ENCODE measurements around the gene ELF1. TPM values are rescaled to one million over a fixed set of nuclear protein-coding genes. Genes with fewer than 3 reads are reported as not detected.

The ELF1 gene
- total RNA-seq, 4 donors from 2014 or later = 66.9 to 96.2 (median 72.1) TPM

DNA sequence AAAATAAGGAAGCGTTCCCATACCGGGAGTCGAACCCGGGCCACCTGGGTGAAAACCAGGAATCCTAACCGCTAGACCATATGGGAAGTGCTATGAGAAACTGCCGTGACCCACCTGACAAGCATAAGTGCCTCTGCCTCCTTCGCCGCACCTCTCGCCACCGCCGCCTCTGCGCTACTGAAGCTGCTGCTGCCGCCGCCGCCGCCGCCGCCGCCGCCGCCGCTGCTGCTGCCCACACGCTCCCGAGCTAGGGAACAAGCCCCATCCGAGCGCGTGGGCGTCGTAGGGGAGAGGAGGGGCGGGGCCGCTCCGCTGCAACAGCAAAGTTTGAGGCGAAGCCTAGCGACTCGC is 41.6 kb upstream of the ELF1 start:
- H3K27me3 ChIP-seq = no peaks in the 10 kb centered on the region
- peaks cover 0 to 7% (median 2%) of the 10 kb centered on the region in 4 donors for H3K36me3 ChIP-seq
- no peak for TF ChIP-seq EP300 (IDR thresholded peaks at IDR 0.05)
- TF ChIP-seq, protein P1, sequence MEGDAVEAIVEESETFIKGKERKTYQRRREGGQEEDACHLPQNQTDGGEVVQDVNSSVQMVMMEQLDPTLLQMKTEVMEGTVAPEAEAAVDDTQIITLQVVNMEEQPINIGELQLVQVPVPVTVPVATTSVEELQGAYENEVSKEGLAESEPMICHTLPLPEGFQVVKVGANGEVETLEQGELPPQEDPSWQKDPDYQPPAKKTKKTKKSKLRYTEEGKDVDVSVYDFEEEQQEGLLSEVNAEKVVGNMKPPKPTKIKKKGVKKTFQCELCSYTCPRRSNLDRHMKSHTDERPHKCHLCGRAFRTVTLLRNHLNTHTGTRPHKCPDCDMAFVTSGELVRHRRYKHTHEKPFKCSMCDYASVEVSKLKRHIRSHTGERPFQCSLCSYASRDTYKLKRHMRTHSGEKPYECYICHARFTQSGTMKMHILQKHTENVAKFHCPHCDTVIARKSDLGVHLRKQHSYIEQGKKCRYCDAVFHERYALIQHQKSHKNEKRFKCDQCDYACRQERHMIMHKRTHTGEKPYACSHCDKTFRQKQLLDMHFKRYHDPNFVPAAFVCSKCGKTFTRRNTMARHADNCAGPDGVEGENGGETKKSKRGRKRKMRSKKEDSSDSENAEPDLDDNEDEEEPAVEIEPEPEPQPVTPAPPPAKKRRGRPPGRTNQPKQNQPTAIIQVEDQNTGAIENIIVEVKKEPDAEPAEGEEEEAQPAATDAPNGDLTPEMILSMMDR (IDR thresholded peaks at IDR 0.05) = no peak
- TF ChIP-seq POLR2AphosphoS5 (IDR thresholded peaks at IDR 0.05) = no peak
- peak; percentile 34 for TF ChIP-seq POLR2A (IDR thresholded peaks at IDR 0.05; ENCODE audit: low read depth)
- intact Hi-C loops (cut with DNase I) = loop anchor here (5.0 to 10.0 kb wide), 3 partner anchors 138 to 984 kb away; partner anchors contain the start of genes DGKH and MRPS31
- peak overlapping the region; percentile 95 to 99 (median 99) for H3K27ac ChIP-seq (replicated peaks in 1 of 4)
- peaks cover 56 to 73% (median 70%) of the 10 kb centered on the region in 4 donors for H3K4me1 ChIP-seq
- peak; percentile 94 for DNase-seq (ENCODE audit: extremely low spot score)
- no peaks in the 10 kb centered on the region for H3K9me3 ChIP-seq
- H3K4me3 ChIP-seq = peak overlapping the region; percentile 77 to 89 (median 82)
- WGBS = under 1% methylated on average over 11 of the region's 35 CpGs

DNA sequence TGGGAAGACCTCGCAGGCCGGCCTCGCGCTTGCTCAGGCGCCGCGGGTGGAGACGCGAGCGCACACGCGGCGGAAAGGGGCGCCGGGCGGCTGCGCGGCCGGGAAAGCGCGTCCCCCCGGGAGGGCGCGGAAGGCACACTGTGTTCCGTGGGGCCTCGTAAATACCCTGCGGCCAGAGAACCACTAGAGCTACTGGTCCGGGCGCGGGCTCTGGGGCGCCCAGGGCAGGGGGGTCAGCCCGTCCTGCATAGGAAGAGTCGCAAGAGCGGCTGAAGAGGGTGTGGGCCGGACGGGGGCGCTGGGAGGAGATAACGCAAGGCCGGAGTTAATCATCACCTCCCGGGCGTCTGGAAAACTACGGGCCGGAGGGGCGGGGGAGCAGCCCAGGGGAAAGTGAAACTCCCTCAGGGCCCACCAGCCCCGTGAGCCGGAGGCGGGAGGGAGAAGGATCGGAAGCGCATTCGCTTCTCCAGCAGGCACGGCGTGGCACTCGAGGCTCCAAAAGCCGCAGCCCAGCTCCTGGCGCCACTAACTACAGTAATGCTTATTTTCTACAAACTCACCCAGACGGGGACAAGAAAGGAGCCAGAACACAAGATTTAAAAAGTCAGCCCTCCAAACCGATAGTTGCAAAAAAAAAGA is 41.1 kb upstream of the ELF1 start:
- Histone ChIP-seq H3K27ac (replicated peaks in 1 of 4) (peak overlapping the region; percentile 95 to 99 (median 99)), H3K36me3 (peaks cover 0 to 4% (median 0%) of the 10 kb centered on the region in 4 donors), H3K9me3 (no peaks in the 10 kb centered on the region), H3K27me3 (no peaks in the 10 kb centered on the region), H3K4me1 (peaks cover 58 to 73% (median 70%) of the 10 kb centered on the region in 4 donors), H3K4me3 (peak overlapping the region; percentile 77 to 89 (median 82))
- TF ChIP-seq, protein P1 (IDR thresholded peaks at IDR 0.05) = peak in 2 of 3 experiments; percentile 26 to 32
- TF ChIP-seq POLR2A (IDR thresholded peaks at IDR 0.05; ENCODE audit: low read depth) (peak; percentile 53), EP300 (IDR thresholded peaks at IDR 0.05) (peak; percentile 38), POLR2AphosphoS5 (IDR thresholded peaks at IDR 0.05) (peak; percentile 79 to 81)
- WGBS = under 1% methylated on average over 35 of the region's 57 CpGs
- intact Hi-C loops (cut with DNase I) = loop anchor here (5.0 to 10.0 kb wide), 3 partner anchors 138 to 985 kb away; partner anchors contain the start of genes DGKH and MRPS31
- peak; percentile 97 for DNase-seq (ENCODE audit: extremely low spot score)

DNA sequence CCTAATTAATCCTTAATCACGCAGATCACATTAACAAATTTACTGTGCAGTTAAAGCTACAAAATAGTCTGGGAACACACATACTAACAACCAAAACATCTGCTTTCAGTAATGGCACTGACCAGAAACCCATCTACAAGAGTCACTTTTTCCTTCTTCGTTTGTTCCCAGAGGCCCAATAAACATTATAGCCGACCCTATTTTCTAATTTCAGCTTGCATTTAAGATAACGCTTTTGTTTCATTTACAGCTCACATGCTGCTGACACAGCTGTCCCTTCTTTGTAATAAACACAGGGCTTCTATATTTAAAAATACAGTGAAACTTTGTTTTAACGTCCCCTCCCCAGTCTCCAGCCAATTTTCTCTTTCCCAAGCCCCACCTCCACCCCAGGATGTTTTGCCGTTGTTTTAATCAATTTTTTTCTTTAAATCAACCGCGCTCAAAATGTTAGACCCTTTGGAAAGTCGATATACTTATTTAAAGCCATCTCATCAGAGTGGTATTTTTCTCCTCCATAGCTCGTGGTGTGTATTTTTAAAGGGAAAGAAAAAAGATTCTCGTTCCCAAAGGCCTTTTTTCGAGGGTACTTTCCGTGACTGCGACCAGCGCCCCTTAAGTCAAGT is 40.5 kb upstream of the ELF1 start:
- intact Hi-C loops (cut with DNase I) = loop anchor here (5.0 to 10.0 kb wide), 4 partner anchors 75 to 985 kb away; partner anchors contain the start of genes DGKH and MRPS31
- Histone ChIP-seq H3K4me3 (peak overlapping the region; percentile 77 to 89 (median 82)), H3K27ac (replicated peaks in 1 of 4) (peak overlapping the region; percentile 95 to 99 (median 99)), H3K27me3 (no peaks in the 10 kb centered on the region), H3K4me1 (peaks cover 58 to 73% (median 70%) of the 10 kb centered on the region in 4 donors), H3K36me3 (peaks cover 0 to 4% (median 0%) of the 10 kb centered on the region in 4 donors), H3K9me3 (no peaks in the 10 kb centered on the region)
- no peak for DNase-seq (ENCODE audit: extremely low spot score)
- TF ChIP-seq, protein P1 (IDR thresholded peaks at IDR 0.05) = no peak
- no peak for TF ChIP-seq EP300 (IDR thresholded peaks at IDR 0.05)
- TF ChIP-seq POLR2A (IDR thresholded peaks at IDR 0.05; ENCODE audit: low read depth) = no peak
- TF ChIP-seq POLR2AphosphoS5 (IDR thresholded peaks at IDR 0.05) = no peak
- WGBS = 1% methylated on average over 15 of the region's 15 CpGs

DNA sequence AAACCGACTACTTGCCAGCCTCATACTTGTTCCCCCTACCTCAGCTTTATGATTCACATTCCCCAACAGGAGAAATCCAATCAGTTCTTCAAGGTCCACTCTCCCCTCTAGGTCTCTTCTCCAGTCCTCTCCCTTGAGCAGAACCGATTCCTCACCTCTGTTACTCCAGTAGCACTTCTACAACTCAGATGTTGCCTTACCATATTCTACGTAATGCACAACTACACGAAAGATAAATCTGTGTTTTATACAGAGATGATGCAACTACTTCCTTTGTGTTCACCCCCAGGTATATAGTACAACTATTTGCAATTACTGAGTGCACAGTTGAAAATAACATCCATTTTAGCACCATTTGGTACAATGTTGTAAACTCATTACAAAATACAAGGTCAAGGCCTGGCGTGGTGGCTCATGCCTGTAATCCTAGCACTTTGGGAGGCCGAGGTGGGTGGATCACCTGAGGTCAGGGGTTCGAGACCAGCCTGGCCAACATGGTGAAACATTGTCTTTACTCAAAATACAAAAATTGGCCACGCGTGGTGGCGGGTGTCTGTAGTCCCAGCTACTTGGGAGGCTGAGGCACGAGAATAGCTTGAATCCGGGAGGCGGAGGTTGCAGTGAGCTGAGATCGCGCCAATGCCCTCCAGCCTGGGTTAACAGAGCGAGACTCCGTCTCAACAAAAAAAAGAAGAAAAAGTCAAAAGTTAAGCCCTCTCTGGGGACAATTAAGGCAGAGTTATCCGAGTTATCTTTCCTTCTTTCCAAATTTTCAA is 39.4 kb upstream of the ELF1 start:
- H3K9me3 ChIP-seq = no peaks in the 10 kb centered on the region
- H3K4me1 ChIP-seq = peaks cover 58 to 73% (median 70%) of the 10 kb centered on the region in 4 donors
- WGBS = 84% methylated on average over 18 of the region's 18 CpGs
- no peak for TF ChIP-seq POLR2A (IDR thresholded peaks at IDR 0.05; ENCODE audit: low read depth)
- TF ChIP-seq POLR2AphosphoS5 (IDR thresholded peaks at IDR 0.05) = no peak
- TF ChIP-seq, protein P1 (IDR thresholded peaks at IDR 0.05) = no peak
- no peak for TF ChIP-seq EP300 (IDR thresholded peaks at IDR 0.05)
- peak overlapping the region; percentile 95 to 99 (median 99) for H3K27ac ChIP-seq (replicated peaks in 1 of 4)
- H3K4me3 ChIP-seq = peak overlapping the region; percentile 77 to 89 (median 82)
- H3K27me3 ChIP-seq = no peaks in the 10 kb centered on the region
- no peak for DNase-seq (ENCODE audit: extremely low spot score)
- no peaks in the 10 kb centered on the region for H3K36me3 ChIP-seq
- intact Hi-C loops (cut with DNase I) = loop anchor here (10.0 kb wide), 1 partner anchor 74 kb away; no protein-coding TSS in a partner anchor

Data from esophagus muscularis mucosa (tissue), 4 donors.